GM21526 (cell line): Measurements from ENCODE around the gene BBX.

ENCODE experiments used
- ATAC-seq: cut with Tn5 transposase; IDR thresholded peaks from one replicate; pipeline ENCODE4 v1.9.1; 2021; ENCODE audit warnings: moderate library complexity; ENCODE audit not compliant: unreplicated experiment, low FRiP score

BBX gene

GRCh38 chr3:107522510-107523288 lies at the start of gene BBX:
TSS of gene BBX (plus strand) at chr3:107522962. CDS start at chr3:107710461, 187,499 bp downstream.
- peak; percentile 95 for ATAC-seq

- no peak for ATAC-seq
Observed at GRCh38 chr3:107476462-107476861, 46.3 kb upstream of the BBX start.

- ATAC-seq, result no peak
Observed at GRCh38 chr3:107487490-107487889, 35.3 kb upstream of the BBX start.

- ATAC-seq, result no peak
Observed at GRCh38 chr3:107488942-107489341, 33.8 kb upstream of the BBX start.

GRCh38 chr3:107493134-107493533 lies 29.6 kb upstream of the BBX start:
- ATAC-seq, result no peak

- no peak for ATAC-seq
Observed at GRCh38 chr3:107496855-107497254, 25.9 kb upstream of the BBX start.

GRCh38 chr3:107498646-107499045 lies 24.1 kb upstream of the BBX start:
- no peak for ATAC-seq

- no peak for ATAC-seq
Observed at GRCh38 chr3:107506458-107506857, 16.3 kb upstream of the BBX start.

GRCh38 chr3:107508331-107508730 lies 14.4 kb upstream of the BBX start:
- ATAC-seq, result no peak

- no peak for ATAC-seq
Observed at GRCh38 chr3:107512108-107512507, 10.7 kb upstream of the BBX start.

- no peak for ATAC-seq
Observed at GRCh38 chr3:107514453-107514852, 8.3 kb upstream of the BBX start.

- ATAC-seq, result no peak
Observed at GRCh38 chr3:107516475-107516874, 6.3 kb upstream of the BBX start.

- no peak for ATAC-seq
Observed at GRCh38 chr3:107520535-107520934, 2.2 kb upstream of the BBX start.

- ATAC-seq, result no peak
Observed at GRCh38 chr3:107521469-107522059, 1.2 kb upstream of the BBX start.

- ATAC-seq, result peak; percentile 27
Observed at GRCh38 chr3:107523289-107523538, 452 bp downstream of the BBX start.

GRCh38 chr3:107523539-107524325 lies 970 bp downstream of the BBX start:
- peak; percentile 22 for ATAC-seq

- ATAC-seq, result no peak
Observed at GRCh38 chr3:107524326-107524840, 1.6 kb downstream of the BBX start.

GRCh38 chr3:107524841-107525643 lies 2.3 kb downstream of the BBX start:
- no peak for ATAC-seq

- no peak for ATAC-seq
Observed at GRCh38 chr3:107525644-107526305, 3.0 kb downstream of the BBX start.

- ATAC-seq, result no peak
Observed at GRCh38 chr3:107531917-107532469, 9.2 kb downstream of the BBX start.
